Neural crest cell (in vitro differentiated cells): Measurements from ENCODE around the gene NEK7. TPM values are rescaled to one million over a fixed set of nuclear protein-coding genes. Genes with fewer than 3 reads are reported as not detected.

Experiments used
- DNase-seq: peaks from one replicate; pipeline ENCODE4 v3.0.0; 2021; ENCODE audit warnings: low read depth, mixed read lengths, low spot score
- H3K27ac Mint-ChIP-seq: one replicate; pipeline ENCODE4 v1.8.0; 2021; ENCODE audit warnings: mild to moderate bottlenecking, mixed read lengths; ENCODE audit not compliant: unreplicated experiment
- H3K27me3 Mint-ChIP-seq: 2 replicates; pipeline ENCODE4 v1.8.0; 2021; ENCODE audit warnings: low read depth, mild to moderate bottlenecking, mixed read lengths
- H3K36me3 Mint-ChIP-seq: 2 replicates; pipeline ENCODE4 v1.8.0; 2021; ENCODE audit warnings: low read depth, mild to moderate bottlenecking, mixed read lengths
- H3K4me1 Mint-ChIP-seq: 2 replicates; pipeline ENCODE4 v1.8.0; 2021; ENCODE audit warnings: mixed read lengths
- H3K4me3 Mint-ChIP-seq: one replicate; pipeline ENCODE4 v1.8.0; 2021; ENCODE audit warnings: mild to moderate bottlenecking, mixed read lengths
- H3K9me3 Mint-ChIP-seq: 2 replicates; pipeline ENCODE4 v1.8.0; 2021; ENCODE audit warnings: mixed read lengths
- long read RNA-seq: library from polyadenylated mRNA; unstranded; transcript quantifications from one replicate; pipeline ENCODE4 v2.0.0, GENCODE V29; 2020
- total RNA-seq: library from RNA; stranded (reverse); gene quantifications from 2 replicates; pipeline ENCODE4 v1.2.1, GENCODE V29; 2021
- TF ChIP-seq, protein P1 (sequence below): fragments of 200-600 bp; sonication (generic); conservative IDR thresholded peaks from 2 replicates; pipeline ENCODE4 v1.5.0; 2021; ENCODE audit warnings: antibody characterized with exemption, mild to moderate bottlenecking

The NEK7 gene
- total RNA-seq: 10.9 and 12.5 TPM in 2 replicates
- long read RNA-seq, partial matches to known transcripts: 0 of 1 reads
- long read RNA-seq, other reads (novel, unspliced or antisense): 1 of 1 reads

DNA sequence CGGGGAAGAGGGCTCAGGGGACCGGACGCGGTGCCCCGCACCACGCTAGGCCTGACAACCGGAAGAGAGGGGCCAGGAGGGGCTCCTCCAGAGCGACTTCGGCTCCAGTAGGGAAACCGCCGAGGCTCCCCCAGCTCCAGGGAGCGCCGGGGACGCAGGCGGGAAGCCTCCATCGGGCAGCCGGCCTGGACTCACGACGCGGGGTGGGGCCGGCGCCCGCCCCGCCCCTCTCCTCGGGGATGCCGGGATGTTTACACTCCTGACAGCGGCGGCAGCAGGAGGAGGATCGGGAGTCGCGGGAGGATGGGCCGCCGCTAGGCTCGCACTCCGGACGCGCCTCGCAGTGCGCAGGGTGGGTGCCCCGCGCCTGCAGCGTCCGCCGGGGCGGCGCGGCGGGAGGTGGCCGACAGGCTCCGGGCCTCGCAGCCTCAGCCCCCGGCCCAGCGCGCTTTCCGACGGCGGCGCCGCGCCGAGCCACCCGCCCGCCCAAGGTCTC lies at the start of gene NEK7:
TSS of gene NEK7 (plus strand) at position 254 of the 496 bp plus-strand sequence. CDS start 75,583 bp downstream, outside the sequence.
- TF ChIP-seq, protein P1, sequence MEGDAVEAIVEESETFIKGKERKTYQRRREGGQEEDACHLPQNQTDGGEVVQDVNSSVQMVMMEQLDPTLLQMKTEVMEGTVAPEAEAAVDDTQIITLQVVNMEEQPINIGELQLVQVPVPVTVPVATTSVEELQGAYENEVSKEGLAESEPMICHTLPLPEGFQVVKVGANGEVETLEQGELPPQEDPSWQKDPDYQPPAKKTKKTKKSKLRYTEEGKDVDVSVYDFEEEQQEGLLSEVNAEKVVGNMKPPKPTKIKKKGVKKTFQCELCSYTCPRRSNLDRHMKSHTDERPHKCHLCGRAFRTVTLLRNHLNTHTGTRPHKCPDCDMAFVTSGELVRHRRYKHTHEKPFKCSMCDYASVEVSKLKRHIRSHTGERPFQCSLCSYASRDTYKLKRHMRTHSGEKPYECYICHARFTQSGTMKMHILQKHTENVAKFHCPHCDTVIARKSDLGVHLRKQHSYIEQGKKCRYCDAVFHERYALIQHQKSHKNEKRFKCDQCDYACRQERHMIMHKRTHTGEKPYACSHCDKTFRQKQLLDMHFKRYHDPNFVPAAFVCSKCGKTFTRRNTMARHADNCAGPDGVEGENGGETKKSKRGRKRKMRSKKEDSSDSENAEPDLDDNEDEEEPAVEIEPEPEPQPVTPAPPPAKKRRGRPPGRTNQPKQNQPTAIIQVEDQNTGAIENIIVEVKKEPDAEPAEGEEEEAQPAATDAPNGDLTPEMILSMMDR: no peak
- Mint-ChIP-seq H3K4me3 (peak within 1 kb of the TSS; percentile 93), H3K27ac (peak within 1 kb of the TSS; percentile 78), H3K4me1 (peaks cover 41% of the 10 kb centered on the region), H3K27me3 (no peaks in the 10 kb centered on the region), H3K36me3 (no peaks in the 10 kb centered on the region), H3K9me3 (no peaks in the 10 kb centered on the region)
- DNase-seq: peak; percentile 61

DNA sequence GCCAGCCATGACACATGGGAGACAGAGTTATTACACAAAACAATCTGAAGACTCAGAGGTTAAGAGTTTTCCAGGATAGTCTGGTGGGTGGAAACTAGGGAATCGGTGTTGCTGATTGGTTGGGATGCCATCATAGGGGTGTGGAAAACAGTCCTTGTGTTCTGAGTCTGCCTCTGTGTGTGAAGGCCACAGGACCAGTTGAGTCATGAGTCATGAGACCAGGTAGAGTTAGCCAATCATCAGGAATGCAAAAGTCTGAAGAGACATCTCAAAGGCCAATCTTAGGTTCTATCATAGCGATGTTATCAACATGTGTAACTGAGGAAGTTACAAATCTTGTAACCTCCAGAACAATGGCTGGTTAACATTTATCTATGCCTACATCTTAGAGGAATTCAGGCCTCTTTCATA lies 49.7 kb upstream of the NEK7 start:
- Mint-ChIP-seq H3K36me3 (no peaks in the 10 kb centered on the region), H3K4me3 (no peak overlapping the region), H3K4me1 (no peaks in the 10 kb centered on the region), H3K9me3 (no peaks in the 10 kb centered on the region), H3K27ac (no peak overlapping the region), H3K27me3 (no peaks in the 10 kb centered on the region)
- no peak for DNase-seq
- TF ChIP-seq, protein P1: no peak

DNA sequence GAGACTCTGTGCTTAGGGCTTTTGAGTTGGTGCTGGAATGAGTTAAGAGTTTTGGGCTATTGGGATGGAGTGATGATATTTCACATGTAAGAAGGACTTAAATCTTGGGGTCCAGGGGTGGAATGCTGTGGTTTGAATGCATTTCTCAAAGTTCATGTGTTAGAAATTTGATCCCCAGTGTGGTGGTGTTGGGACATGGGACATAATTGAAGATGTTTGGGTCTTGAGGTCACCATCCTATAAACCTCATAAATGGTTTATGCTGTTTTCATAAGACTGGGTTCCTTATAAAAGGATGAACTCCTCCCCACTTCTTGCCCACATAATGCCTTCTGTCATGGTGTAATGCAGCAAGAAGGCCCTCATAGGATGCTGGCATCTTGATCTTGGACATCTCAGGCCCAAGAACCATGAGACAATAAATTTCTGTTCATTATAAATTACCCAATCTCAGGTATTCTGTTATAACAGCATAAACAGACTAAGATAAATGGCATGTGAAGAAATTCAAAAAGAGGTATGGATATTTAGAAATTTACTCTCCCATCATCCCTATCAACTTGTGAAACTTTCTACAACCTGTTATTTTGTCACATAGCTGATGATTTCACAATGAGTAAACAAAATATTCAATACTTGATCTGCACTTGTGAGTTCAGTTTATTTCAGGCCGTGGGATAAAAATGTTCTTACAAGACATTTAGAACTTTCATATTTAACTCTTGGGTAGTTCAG lies 48.0 kb upstream of the NEK7 start:
- Mint-ChIP-seq H3K27ac (no peak overlapping the region), H3K9me3 (no peaks in the 10 kb centered on the region), H3K4me3 (no peak overlapping the region), H3K4me1 (no peaks in the 10 kb centered on the region), H3K36me3 (no peaks in the 10 kb centered on the region), H3K27me3 (no peaks in the 10 kb centered on the region)
- TF ChIP-seq, protein P1: no peak
- no peak for DNase-seq

DNA sequence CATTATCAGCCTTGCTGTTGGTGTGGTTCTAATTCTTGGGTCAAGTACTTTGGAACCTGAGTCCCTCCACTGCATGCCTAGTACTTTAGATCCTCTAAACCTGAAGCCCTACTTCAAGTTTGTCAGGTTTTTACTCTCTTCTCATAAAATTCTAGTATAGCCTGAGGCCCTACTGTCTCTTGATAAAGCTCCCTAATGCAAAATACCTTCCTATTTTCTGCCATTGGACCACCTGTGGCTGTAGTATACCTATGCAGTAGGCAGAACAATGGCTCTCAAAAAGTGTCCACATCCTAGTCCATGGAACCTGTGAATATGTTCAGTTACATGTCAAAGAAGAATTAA lies 47.5 kb upstream of the NEK7 start:
- H3K4me1 Mint-ChIP-seq: no peaks in the 10 kb centered on the region
- H3K27ac Mint-ChIP-seq: no peak overlapping the region
- TF ChIP-seq, protein P1: no peak
- H3K27me3 Mint-ChIP-seq: no peaks in the 10 kb centered on the region
- H3K4me3 Mint-ChIP-seq: no peak overlapping the region
- DNase-seq: no peak
- no peaks in the 10 kb centered on the region for H3K36me3 Mint-ChIP-seq
- no peaks in the 10 kb centered on the region for H3K9me3 Mint-ChIP-seq

DNA sequence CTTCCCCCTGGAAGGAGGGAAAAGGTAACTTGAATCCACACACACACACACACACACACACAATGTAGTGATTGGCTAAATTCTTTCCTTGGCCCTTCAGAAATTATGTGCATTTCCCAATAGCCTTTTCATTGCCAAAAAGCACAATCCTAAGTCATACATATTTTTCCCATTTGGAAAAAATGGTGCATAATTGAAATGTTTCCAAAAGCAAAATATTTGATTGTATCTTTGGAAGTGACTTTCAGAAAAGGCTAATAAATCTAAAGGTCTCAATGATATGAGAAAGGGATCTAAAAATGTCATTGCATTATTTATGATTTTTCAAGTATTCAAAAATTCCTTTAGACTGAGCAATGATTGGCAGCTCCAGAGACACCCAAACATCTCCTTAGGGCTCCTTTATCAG lies 43.5 kb upstream of the NEK7 start:
- DNase-seq: no peak
- no peaks in the 10 kb centered on the region for H3K36me3 Mint-ChIP-seq
- no peaks in the 10 kb centered on the region for H3K4me1 Mint-ChIP-seq
- H3K4me3 Mint-ChIP-seq: no peak overlapping the region
- TF ChIP-seq, protein P1: no peak
- no peak overlapping the region for H3K27ac Mint-ChIP-seq
- H3K27me3 Mint-ChIP-seq: no peaks in the 10 kb centered on the region
- no peaks in the 10 kb centered on the region for H3K9me3 Mint-ChIP-seq
